Neural progenitor cell (in vitro differentiated cells): ENCODE measurements around the gene AOC1.

Experiments
- EZH2 ChIP-seq: fragments of 200-600 bp; sonication (generic); IDR thresholded peaks from 2 replicates; pipeline ENCODE4 v1.6.1; 2017; ENCODE audit warnings: antibody characterized with exemption, mild to moderate bottlenecking, moderate library complexity
- EZH2phosphoT487 ChIP-seq: fragments of 200-600 bp; sonication (generic); IDR thresholded peaks from 2 replicates; pipeline ENCODE4 v1.6.1; 2017; ENCODE audit warnings: antibody characterized with exemption
- TF ChIP-seq, protein P1 (sequence below): fragments of 200-600 bp; sonication (generic); IDR thresholded peaks from 2 replicates; pipeline ENCODE4 v1.5.1; 2017; ENCODE audit warnings: antibody characterized with exemption, mild to moderate bottlenecking

DNA sequence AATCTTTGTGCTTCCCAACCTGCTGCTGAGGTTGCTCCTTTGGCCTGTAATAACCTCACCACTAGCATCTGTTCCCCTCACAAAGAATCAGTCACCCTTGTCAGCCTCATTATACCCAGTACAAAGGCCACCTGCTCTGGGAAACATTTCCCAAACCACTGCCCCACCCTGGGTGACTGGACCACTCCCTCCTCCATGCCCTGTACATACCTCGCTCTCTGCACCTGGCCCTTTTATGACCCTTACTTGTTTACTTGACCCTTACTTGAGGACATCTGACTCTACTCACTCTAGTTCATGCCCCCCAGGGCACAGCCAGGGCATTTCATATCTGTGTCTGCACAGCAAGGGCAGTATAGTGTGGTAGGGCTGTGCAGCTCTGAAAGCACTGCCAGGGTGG, 21.4 kb upstream of the AOC1 start:
- TF ChIP-seq EZH2phosphoT487 (no peak), EZH2 (no peak)
- TF ChIP-seq, protein P1, sequence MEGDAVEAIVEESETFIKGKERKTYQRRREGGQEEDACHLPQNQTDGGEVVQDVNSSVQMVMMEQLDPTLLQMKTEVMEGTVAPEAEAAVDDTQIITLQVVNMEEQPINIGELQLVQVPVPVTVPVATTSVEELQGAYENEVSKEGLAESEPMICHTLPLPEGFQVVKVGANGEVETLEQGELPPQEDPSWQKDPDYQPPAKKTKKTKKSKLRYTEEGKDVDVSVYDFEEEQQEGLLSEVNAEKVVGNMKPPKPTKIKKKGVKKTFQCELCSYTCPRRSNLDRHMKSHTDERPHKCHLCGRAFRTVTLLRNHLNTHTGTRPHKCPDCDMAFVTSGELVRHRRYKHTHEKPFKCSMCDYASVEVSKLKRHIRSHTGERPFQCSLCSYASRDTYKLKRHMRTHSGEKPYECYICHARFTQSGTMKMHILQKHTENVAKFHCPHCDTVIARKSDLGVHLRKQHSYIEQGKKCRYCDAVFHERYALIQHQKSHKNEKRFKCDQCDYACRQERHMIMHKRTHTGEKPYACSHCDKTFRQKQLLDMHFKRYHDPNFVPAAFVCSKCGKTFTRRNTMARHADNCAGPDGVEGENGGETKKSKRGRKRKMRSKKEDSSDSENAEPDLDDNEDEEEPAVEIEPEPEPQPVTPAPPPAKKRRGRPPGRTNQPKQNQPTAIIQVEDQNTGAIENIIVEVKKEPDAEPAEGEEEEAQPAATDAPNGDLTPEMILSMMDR = no peak
